Endothelial cell of umbilical vein (primary cell): ENCODE results near the gene COL4A2. TPM values are rescaled to one million over a fixed set of nuclear protein-coding genes. Genes with fewer than 3 reads are reported as not detected.
"Not testable (repeated sequence)": the region's sequence is repeated elsewhere in the genome, so short reads cannot be mapped to it uniquely, and the experiment has no call there.

Source experiments
- BruUV-seq: library from RNA; stranded (reverse); fragments of 400-500 nt; replicated peaks from 2 replicates; lab custom pipeline; 2021; lab: Mats Ljungman, UMichigan
- CTCF ChIA-PET: fragments of 300-600, 350-600 bp; sonication (Branson Sonifier 250); formaldehyde crosslinking; loops from one replicate; lab custom pipeline; 2021; ENCODE audit warnings: antibody characterized with exemption, inconsistent platforms; lab: Charles Lee
- POLR2A ChIA-PET: fragments of 300-600, 350-600 bp; sonication (Branson Sonifier 250); formaldehyde crosslinking; loops from one replicate; lab custom pipeline; 2021; ENCODE audit warnings: antibody characterized with exemption, inconsistent platforms; lab: Charles Lee
- DNase-seq: peaks from one replicate; pipeline ENCODE4 v3.0.0-alpha.2; 2011; ENCODE audit warnings: low read depth, low spot score
- FAIRE-seq: peaks from 2 replicates; lab custom pipeline; 2011; peaks lifted over from hg19 to GRCh38; lab: Jason Lieb, UNC
- H2AFZ ChIP-seq: 2 replicates; pipeline ENCODE4 v1.6.0; 2012; ENCODE audit warnings: low read depth, low read length, control low read depth, inconsistent platforms
- H3K27ac ChIP-seq: 2 replicates; pipeline ENCODE4 v1.5.1; 2011; ENCODE audit warnings: low read depth, mild to moderate bottlenecking, control low read depth, low read length, moderate library complexity; ENCODE audit not compliant: insufficient read depth
- H3K27me3 ChIP-seq, 2 experiments: 2 replicates each; pipeline versions ENCODE4 v1.6.0 to v1.6.1; 2011; ENCODE audit warnings: low read length in 2 of 2, mixed read lengths in 1 of 2; ENCODE audit not compliant: control insufficient read depth in 2 of 2, insufficient read depth in 2 of 2
- H3K36me3 ChIP-seq, 2 experiments: 2 replicates in 1 of 2; 3 replicates in 1 of 2; pipeline ENCODE4 v1.5.1; 2011; ENCODE audit warnings: low read length in 2 of 2, mild to moderate bottlenecking in 1 of 2, moderate library complexity in 1 of 2; ENCODE audit not compliant: control insufficient read depth in 2 of 2, insufficient read depth in 2 of 2; ENCODE audit errors: extremely low read depth in 1 of 2
- H3K4me1 ChIP-seq: 3 replicates; pipeline ENCODE4 v1.5.1; 2011; ENCODE audit warnings: mild to moderate bottlenecking, low read length; ENCODE audit not compliant: control insufficient read depth, insufficient read depth; ENCODE audit errors: extremely low read depth
- H3K4me2 ChIP-seq: 2 replicates; pipeline ENCODE4 v1.6.1; 2011; ENCODE audit warnings: low read length, control low read depth, mixed read lengths; ENCODE audit not compliant: insufficient read depth
- H3K4me3 ChIP-seq, 3 experiments: fragments of 200-600 bp in 1 of 3; sonication (generic), shearing (Covaris generic) in 1 of 3; replicated peaks in 1 of 3; 2 replicates each; pipeline ENCODE4 v1.5.1; 2011 to 2016; ENCODE audit warnings: control low read depth in 3 of 3, low read length in 3 of 3, mild to moderate bottlenecking in 2 of 3, inconsistent platforms in 1 of 3, low read depth in 1 of 3, moderate library complexity in 1 of 3; ENCODE audit not compliant: insufficient read depth in 1 of 3
- H3K79me2 ChIP-seq: 2 replicates; pipeline ENCODE4 v1.6.0; 2012; ENCODE audit warnings: low read length, inconsistent platforms; ENCODE audit not compliant: control insufficient read depth, insufficient read depth
- H3K9ac ChIP-seq: replicated peaks from 2 replicates; pipeline ENCODE3; 2011; ENCODE audit warnings: low read length, control low read depth; ENCODE audit not compliant: insufficient read depth; ENCODE audit errors: extremely low read depth
- H3K9me1 ChIP-seq: replicated peaks from 3 replicates; pipeline ENCODE4 v1.6.0; 2011; ENCODE audit warnings: mild to moderate bottlenecking, low read length; ENCODE audit not compliant: control insufficient read depth, insufficient read depth; ENCODE audit errors: extremely low read depth
- H3K9me3 ChIP-seq: replicated peaks from 2 replicates; pipeline ENCODE4 v1.5.1; 2012; ENCODE audit warnings: low read length, inconsistent platforms; ENCODE audit not compliant: control insufficient read depth, insufficient read depth
- H4K20me1 ChIP-seq: replicated peaks from 2 replicates; pipeline ENCODE3; 2011; ENCODE audit warnings: mild to moderate bottlenecking, low read length; ENCODE audit not compliant: control insufficient read depth, insufficient read depth; ENCODE audit errors: extremely low read depth
- CTCF ChIP-seq, 2 donors: IDR thresholded peaks; 1 replicate in 1 of 2; 2 replicates in 1 of 2; pipeline ENCODE4 v1.5.1; 2011; ENCODE audit warnings: low read length in 2 of 2, mild to moderate bottlenecking in 2 of 2, moderate library complexity in 2 of 2, control low read depth in 1 of 2, inconsistent platforms in 1 of 2, low read depth in 1 of 2; ENCODE audit not compliant: insufficient read depth in 1 of 2; ENCODE audit errors: extremely low read depth in 1 of 2
- EZH2 ChIP-seq: IDR thresholded peaks from 2 replicates; pipeline ENCODE4 v1.6.1; 2012; ENCODE audit warnings: borderline replicate concordance, low read depth, mild to moderate bottlenecking, moderate library complexity, low read length, inconsistent platforms; ENCODE audit not compliant: severe bottlenecking
- FOS ChIP-seq: IDR thresholded peaks from 2 replicates; pipeline ENCODE4 v1.6.1; 2011; ENCODE audit warnings: mild to moderate bottlenecking, low read length, moderate library complexity, borderline replicate concordance; ENCODE audit not compliant: insufficient read depth
- GATA2 ChIP-seq: IDR thresholded peaks from 2 replicates; pipeline ENCODE4 v1.7.0; 2011; ENCODE audit warnings: low read depth, mild to moderate bottlenecking, moderate library complexity, mixed read lengths, low read length; ENCODE audit not compliant: insufficient read length, insufficient read depth
- JUN ChIP-seq: IDR thresholded peaks from 2 replicates; pipeline ENCODE4 v1.6.1; 2011; ENCODE audit warnings: borderline replicate concordance, low read depth; ENCODE audit not compliant: insufficient read length, insufficient read depth
- MAX ChIP-seq: IDR thresholded peaks from 2 replicates; pipeline ENCODE4 v1.6.1; 2011; ENCODE audit not compliant: insufficient read depth, insufficient read length
- MYC ChIP-seq: IDR thresholded peaks from one replicate; pipeline ENCODE4 v1.6.1; 2011; ENCODE audit warnings: mild to moderate bottlenecking, low read depth, low read length
- POLR2A ChIP-seq: IDR thresholded peaks from 2 replicates; pipeline ENCODE4 v1.6.1; 2012; ENCODE audit warnings: low read depth, mild to moderate bottlenecking, control low read depth, low read length
- POLR2AphosphoS5 ChIP-seq: IDR thresholded peaks from 2 replicates; pipeline ENCODE4 v1.6.1; 2012; ENCODE audit warnings: low read depth, mild to moderate bottlenecking, control low read depth, low read length, moderate library complexity; ENCODE audit not compliant: insufficient read depth
- dilution Hi-C: fragments of 300-500 bp; cut with MboI; formaldehyde crosslinking; loops from one replicate; pipeline ENCODE4 v1.15.0; 2019; ENCODE audit warnings: low sequenced_read_pairs; ENCODE audit not compliant: extremely low pct_ligation_motif_present
- intact Hi-C: fragments of 100-400 bp; cut with micrococcal nuclease; formaldehyde crosslinking; loops from one replicate; pipeline ENCODE4 v1.10.0; 2022
- polyA plus RNA-seq, 4 experiments: library from polyadenylated mRNA; depleted of rRNA in 3 of 4; stranded (reverse) in 3 of 4; unstranded in 1 of 4; fragments of >200 nt; gene quantifications; 2 replicates each; pipeline versions ENCODE4 v1.2.1 to v1.2.3, GENCODE V29; 2011 to 2012; ENCODE audit warnings: missing spikeins in 1 of 4
- total RNA-seq: library from RNA; stranded (reverse); gene quantifications from 2 replicates; pipeline ENCODE4 v1.2.3, GENCODE V29; 2021

The COL4A2 gene
- total and polyA plus RNA-seq, 2 donors (not counting 3 experiments of a cell fraction or from before 2014, with no cell fraction given): 792 to 940 TPM

- BruUV-seq, POLR2A ChIA-PET, DNase-seq, H4K20me1 ChIP-seq, H3K27ac ChIP-seq, H3K27me3 ChIP-seq, H2AFZ ChIP-seq, dilution Hi-C loops, CTCF ChIA-PET, H3K9me3 ChIP-seq, H3K4me3 ChIP-seq, intact Hi-C loops, FAIRE-seq, H3K9me1 ChIP-seq, H3K4me2 ChIP-seq, H3K9ac ChIP-seq: not testable (repeated sequence)
- Histone ChIP-seq H3K4me1 (peaks cover 40% of the 10 kb centered on the region), H3K36me3 (peaks cover 10 to 15% of the 10 kb centered on the region in 2 experiments), H3K79me2 (peaks cover 83% of the 10 kb centered on the region)
These were observed 6.6 kb downstream of the COL4A2 start for GRCh38 chr13:110313733-110314132.

- dilution Hi-C loops (no loop called here), intact Hi-C loops (no loop called here)
- peaks cover 40% of the 10 kb centered on the region for H3K4me1 ChIP-seq
- H3K9me1 ChIP-seq: no peaks in the 10 kb centered on the region
- DNase-seq: no peak
- H3K9ac ChIP-seq: no peak overlapping the region
- no peak overlapping the region for H3K27ac ChIP-seq
- no peak overlapping the region for H2AFZ ChIP-seq
- no peaks in the 10 kb centered on the region for H3K27me3 ChIP-seq
- no peak overlapping the region for H3K4me3 ChIP-seq
- ChIA-PET POLR2A (no interaction called here), CTCF (interaction anchor here (0.6 to 1.1 kb wide), 3 partner anchors 8 to 67 kb away, joined by 3 to 4 read pairs (median 3); partner anchors contain the start of genes COL4A1 and COL4A2)
- H3K9me3 ChIP-seq: no peaks in the 10 kb centered on the region
- H3K79me2 ChIP-seq: peaks cover 77% of the 10 kb centered on the region
- H3K4me2 ChIP-seq: no peak overlapping the region
- peaks cover 10 to 15% of the 10 kb centered on the region in 2 experiments for H3K36me3 ChIP-seq
- no TSS peak for BruUV-seq
- no peak for TF ChIP-seq GATA2
- TF ChIP-seq POLR2AphosphoS5: no peak
- no peak for TF ChIP-seq CTCF (IDR thresholded peaks at IDR 0.05; ENCODE audit: extremely low read depth in 1 of 2, insufficient read depth in 1 of 2, low read depth in 1 of 2, low read length in 2 of 2)
- TF ChIP-seq JUN: no peak
- TF ChIP-seq EZH2: no peak
- TF ChIP-seq POLR2A: no peak
- no peak for TF ChIP-seq MYC
- no peak for TF ChIP-seq MAX
- no peak for TF ChIP-seq FOS
- no peak for FAIRE-seq
- H4K20me1 ChIP-seq: no peaks in the 10 kb centered on the region
These were observed 7.6 kb downstream of the COL4A2 start for GRCh38 chr13:110314516-110315245.
